ENCODE measurements around the gene ZNF490.
"Not testable (repeated sequence)": the region's sequence is repeated elsewhere in the genome, so short reads cannot be mapped to it uniquely, and the experiment has no call there.

ZNF490 gene
- total RNA-seq, result 8.9 to 9.7 reads per million in 2 donors

DNA sequence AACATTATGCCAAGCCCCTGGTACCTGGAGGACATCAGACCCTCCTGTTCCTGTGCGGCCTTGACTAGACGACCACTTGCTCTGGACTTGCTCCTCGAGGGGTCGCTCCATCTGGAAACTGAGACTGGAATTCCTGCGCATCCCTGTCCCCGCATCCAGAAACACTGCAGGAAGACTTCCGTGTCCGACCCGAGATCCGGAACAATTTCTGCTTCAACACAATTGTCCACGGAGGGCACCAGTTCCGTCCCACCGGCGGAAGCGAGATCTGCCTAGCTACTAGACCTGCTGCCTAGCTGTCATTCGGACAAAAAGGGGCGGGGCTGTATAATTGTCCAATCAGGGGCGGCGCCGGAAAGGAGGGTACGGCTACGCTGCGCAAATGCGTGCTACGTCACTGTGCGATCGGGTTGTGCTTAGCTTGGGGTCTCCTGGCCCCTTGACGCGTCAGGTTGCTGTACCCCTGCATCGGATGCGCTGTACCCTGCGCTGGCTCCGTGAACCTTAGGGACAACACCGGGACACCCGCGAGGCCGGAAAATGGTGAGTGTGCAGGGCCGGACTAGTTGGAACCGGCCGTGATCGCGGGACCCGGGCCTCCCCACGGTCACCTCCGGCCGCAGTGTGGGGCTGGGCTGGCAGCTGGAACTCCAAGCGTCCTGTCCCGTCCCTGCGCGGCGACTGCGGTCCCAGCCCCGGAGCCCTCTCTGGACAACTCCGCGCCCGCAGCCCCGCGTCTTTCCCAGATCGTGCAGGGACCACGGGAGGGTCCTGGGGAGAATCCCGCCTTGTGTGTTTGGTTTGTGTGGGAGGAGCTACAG, at the start of gene ZNF490, which contains the start of gene ZNF791:
TSS of gene ZNF490 (minus strand) at position 274 of the 821 bp plus-strand sequence. CDS start at position 141, 133 bp downstream.
TSS of gene ZNF791 (plus strand) at position 381 of the 821 bp plus-strand sequence. CDS start at position 541, 160 bp downstream.
- DNase-seq, result peak; percentile 91

DNA sequence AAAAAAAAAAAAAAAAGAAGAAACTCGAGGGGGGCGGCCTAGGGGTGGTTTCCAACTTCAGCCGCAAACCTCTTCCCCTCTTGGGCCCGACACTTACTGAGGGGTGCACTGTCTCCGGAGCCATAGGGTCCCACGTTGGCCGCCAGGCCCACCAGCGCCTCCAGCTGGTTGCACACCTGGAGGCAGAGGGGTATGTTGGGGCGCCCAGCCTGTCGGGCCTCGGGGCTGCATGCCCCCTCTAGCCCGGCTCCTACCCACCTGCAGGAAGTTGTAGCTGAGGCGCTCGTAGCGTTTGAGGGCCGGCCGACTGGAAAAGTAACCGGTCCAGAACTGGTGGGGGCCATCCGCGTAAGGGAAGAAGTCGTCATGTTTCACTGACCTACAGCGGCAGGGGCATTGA, 47.4 kb upstream of the ZNF490 start:
- no peak for DNase-seq

DNA sequence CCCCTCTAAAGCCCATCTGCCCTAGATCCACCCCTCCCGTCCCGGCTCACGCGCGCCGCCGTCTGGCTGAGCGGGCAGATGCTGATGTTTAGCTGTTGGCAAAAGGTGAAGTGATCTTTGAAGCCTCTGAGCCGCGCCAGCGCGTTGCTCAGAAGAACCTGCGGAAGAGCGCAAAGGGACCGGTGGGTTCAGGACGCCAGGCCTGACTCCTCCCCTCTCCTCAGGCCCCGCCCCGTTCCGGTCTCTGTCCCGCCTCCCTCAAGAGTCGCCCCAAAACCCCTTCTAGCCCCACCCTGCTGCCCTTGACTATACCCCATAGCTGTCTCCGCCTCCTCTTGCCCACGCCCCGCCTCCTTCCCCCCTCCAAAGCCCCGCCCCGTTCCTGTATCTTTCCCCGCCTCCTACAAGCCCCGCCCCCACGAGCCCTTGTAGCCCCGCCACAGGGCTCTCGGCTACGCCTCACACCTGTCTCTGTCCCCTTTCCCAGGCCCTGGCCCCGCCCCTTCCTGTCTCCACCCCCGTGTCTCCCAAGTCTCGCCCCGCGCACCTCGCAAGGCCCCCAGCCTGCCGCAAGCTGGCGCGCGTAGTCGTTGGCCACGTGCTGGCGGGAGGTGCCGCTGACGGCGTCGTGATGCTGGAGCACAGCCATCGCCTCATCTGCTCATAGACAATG, 46.4 kb upstream of the ZNF490 start:
- DNase-seq, result no peak

- DNase-seq, result no peak
Measured at GRCh38 chr19:12655546-12655945, 44.9 kb upstream of the ZNF490 start.

- DNase-seq, result no peak
Measured at GRCh38 chr19:12652219-12652618, 41.6 kb upstream of the ZNF490 start.

GRCh38 chr19:12649941-12650340, 39.3 kb upstream of the ZNF490 start:
- no peak for DNase-seq

DNA sequence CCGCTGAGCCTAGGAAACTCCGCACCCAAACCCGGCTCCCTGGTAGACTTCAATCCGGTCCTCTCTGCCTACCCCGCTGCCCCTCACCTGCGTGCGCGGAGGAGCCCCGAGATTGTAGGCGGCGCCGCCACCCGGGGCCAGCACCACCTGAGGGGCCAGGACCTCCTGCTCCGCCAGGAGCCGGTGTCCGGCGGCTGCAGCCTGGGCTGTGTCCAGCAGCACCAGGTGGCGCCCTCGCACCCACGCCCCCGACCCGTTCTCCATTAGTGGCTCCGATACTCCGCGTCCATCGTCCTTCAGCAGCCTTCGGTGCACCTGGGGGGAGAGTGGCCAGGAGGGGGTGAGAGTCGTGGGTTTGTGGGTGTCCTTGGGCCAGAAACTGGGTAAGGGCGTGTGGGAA, 37.5 kb upstream of the ZNF490 start:
- no peak for DNase-seq

DNA sequence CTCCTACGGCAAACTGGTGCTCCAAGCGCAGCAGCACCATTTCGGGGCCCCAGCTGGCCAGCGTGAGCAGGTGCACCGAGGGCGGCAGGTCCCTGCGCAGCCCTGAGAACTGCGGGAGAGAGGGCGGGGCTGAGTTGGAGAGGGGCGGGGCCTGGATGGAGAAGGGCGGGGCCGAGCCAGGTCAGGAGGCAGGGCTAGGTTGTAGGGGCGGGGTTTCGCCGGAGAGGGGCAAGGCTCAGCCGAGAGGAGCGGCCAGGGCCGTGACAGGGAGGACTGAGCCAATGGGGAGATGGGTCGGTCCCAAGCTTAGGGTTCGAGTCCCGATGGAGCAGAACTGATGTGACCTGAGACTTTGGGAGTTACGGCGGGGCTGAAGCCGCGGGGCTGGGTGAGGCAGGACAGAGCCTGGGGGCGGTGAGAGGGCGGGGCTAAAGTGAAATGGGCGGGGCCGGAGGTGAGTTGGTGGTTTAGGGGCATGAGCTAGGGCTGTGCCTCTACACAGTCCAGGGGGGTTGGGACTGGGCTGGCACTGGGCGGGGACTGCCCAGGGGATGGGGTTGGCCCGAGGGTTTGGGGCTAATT, 37.0 kb upstream of the ZNF490 start:
- DNase-seq, result no peak

DNA sequence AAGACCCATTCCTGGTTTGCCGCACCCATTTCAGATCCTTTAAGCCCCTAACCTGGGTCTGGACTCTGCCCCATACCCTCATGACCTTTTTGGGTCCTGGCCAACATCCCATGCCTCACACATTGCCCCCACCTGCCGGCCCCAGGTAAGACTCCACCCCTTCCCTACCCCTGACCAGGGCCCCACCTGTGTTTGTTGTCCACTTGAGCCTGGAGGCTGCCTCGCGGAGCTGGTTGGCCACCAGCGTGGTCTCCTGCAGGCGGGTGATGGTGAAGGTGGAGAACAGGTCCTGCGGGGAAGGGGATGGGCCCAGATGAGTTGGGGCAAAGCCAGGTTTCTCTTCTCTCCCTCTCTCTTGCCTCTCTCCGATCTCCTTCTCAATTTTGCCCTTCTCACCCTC, 36.4 kb upstream of the ZNF490 start:
- no peak for DNase-seq

DNA sequence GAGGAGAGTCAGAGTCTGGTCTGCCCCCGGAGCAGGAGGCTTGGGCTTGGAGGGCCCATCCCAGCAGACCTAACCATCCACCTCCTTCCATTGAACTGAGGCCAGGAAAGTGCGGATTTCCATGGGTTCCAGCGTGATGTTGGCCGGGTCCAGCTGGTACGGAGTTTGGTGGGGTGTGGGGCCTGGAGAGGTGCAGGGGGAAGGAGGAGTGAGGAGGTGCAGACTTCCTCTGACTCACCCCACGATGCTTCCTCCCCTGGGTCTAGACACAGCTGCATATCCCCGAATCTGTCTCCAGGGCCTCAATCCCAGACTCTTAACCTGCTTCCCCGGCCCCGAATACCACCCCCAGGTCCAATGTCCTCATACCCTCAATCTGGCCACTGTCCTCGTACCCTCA, 35.9 kb upstream of the ZNF490 start:
- DNase-seq, result no peak

DNA sequence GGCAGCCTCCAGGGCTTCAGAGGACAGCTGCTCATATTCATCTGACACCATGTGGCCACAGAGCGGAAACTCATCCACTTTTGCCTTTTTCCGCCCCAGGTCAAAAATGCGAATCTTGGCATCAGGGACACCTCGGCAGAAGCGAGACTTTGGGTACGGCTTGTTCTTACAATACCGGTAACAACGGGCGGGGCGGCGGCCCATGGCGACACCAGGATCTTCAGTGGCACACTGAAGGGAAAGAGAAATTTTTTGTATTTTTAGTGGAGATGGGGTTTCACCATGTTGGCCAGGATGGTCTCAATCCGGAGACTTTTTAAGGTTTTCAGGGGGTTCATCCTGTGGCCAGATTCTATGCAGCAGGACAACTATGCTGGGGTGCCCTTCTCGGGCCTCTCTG, 33.1 kb upstream of the ZNF490 start:
- not testable (repeated sequence) for DNase-seq

DNA sequence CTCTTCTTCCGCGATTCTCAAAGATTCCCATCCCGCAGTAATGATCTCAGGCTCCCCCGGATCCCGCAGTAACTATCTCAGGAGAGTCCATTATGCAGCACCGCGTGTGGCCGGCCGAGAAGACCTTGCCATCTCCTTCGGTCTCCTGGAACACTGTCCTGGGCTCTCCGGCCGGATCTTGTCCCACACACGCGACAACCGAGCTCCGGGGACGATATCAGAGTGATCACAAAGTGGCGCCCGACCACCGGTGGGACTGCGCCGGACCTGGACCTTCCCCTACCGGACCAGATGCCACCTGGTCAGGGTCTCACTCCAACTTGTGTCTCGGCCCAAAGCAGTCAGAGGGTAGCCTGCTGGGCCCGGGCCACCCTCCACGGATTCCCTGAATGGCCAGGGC, 31.9 kb upstream of the ZNF490 start:
- no peak for DNase-seq

DNA sequence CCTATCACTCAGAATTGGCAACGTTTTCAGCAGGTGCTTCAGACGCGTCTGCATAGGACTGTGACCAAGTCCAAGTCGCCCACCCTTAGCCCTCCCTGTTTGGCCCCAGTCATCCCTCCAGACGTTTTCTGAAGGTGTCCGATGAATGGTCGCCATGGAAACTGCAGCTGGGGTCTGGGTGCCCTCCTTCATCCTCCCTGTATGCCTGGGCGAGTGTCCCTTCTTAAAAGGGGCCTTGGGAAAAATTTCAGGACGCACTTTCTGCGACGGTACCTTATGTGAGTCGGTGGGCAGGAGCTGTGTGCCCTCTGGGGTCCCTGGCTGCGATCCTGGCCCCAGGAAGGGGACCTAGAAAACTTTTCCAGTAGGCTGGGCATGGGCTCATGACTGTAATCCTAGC, 30.8 kb upstream of the ZNF490 start:
- DNase-seq, result no peak

DNA sequence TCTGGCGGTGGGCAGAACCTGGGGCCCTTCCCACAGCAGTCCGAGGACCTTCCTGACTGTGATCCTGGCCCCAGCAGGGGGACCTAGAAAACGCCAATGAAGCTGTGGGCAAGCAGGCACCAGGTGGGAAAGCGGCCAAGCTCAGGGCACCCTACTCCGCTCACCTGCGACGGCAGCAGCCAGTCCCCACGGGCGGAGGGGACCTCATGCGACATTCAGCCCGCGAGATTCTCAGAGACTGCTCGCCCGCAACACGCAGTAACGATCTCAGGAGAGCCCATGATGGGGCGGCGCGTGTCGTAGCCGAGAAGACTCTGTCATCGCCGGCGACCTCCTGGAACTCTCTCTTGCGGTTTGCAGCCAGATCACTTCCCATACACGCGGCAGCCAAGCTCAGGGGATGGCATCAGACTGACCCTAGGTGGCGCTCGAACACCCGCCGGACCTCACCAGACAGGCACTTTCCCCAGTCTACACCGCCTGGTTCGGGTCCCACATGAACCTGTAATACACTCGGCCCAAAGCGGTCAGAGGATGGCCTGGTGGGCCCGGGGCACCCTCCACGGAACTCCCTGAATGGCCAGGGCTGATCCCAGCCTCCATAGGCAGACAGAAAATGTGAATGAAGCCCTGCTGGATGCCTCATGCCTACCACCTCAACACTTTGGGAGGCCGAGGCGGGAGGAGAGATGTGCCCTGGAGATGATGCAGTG, 29.4 kb upstream of the ZNF490 start:
- DNase-seq, result peak; percentile 75

- DNase-seq, result no peak
Measured at GRCh38 chr19:12638611-12639182, 28.1 kb upstream of the ZNF490 start.

- DNase-seq, result no peak
Measured at GRCh38 chr19:12636631-12637030, 26.0 kb upstream of the ZNF490 start.

DNA sequence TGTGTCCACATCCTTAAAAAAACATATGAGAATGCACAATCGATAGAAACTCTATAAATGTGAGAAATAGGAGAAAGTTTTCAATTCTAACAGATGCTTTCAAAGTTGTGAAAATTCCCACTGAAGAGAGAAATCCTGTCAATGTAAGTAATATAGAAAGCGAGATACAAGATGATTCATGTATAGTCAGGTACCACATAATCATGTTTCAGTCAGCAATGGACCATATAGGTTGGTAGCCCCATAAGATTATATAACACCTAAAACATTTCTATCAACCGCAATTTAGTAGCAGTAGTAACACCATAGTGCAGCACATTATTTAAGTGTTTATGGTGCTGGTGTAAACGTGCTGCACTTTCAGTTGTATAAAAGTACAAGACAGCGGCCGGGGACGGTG, 18.6 kb upstream of the ZNF490 start:
- DNase-seq, result no peak

DNA sequence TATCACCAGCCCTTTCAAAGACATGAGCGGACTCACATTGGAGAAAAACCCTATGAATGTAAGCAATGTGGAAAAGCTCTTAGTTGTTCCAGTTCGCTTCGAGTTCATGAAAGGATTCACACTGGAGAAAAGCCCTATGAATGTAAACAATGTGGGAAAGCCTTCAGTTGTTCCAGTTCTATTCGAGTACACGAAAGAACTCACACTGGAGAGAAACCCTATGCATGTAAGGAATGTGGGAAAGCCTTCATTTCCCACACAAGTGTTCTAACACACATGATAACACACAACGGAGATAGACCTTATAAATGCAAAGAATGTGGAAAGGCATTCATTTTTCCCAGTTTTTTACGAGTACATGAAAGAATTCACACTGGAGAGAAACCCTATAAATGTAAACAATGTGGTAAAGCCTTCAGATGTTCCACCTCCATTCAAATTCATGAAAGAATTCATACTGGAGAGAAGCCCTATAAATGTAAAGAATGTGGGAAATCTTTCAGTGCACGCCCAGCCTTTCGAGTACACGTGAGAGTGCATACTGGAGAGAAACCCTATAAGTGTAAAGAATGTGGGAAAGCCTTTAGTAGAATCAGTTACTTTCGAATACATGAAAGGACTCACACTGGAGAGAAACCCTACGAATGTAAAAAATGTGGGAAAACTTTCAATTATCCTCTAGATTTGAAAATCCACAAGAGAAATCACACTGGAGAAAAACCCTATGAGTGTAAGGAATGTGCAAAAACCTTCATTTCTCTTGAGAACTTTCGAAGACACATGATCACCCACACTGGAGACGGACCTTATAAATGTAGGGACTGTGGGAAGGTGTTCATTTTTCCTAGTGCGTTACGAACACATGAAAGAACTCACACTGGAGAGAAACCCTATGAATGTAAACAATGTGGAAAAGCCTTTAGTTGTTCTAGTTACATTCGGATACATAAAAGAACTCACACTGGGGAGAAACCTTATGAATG, 17.7 kb upstream of the ZNF490 start:
- no peak for DNase-seq

GRCh38 chr19:12626958-12627357, 16.3 kb upstream of the ZNF490 start:
- DNase-seq, result no peak

GRCh38 chr19:12623361-12624031, 12.9 kb upstream of the ZNF490 start:
- no peak for DNase-seq

All from T-helper 9 cell (primary cell).